ENCODE data around the gene SERPING1. TPM values are rescaled to one million over a fixed set of nuclear protein-coding genes. Genes with fewer than 3 reads are reported as not detected.

SERPING1 gene
- total and polyA plus RNA-seq, 2 donors from 2014 or later = 361 to 785 TPM

DNA sequence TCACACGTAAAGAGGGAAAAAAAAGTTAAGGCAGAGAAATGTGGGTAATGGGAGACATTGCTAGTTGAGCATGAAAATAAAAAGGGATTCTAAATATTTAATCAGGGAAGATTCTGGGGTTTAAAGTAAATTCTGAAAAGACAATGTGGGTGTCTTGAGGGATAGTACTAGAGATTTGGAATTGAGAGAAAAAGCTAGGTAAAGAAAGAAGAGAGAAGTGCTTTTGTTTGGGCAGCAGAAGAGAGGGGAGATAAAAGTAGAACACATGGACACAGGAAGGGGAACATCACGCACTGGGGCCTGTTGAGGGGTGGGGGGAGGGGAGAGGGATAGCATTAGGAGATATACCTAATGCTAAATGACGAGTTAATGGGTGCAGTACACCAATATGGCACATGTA is 55.7 kb downstream of the SERPING1 start:
- TF ChIP-seq, protein P1, sequence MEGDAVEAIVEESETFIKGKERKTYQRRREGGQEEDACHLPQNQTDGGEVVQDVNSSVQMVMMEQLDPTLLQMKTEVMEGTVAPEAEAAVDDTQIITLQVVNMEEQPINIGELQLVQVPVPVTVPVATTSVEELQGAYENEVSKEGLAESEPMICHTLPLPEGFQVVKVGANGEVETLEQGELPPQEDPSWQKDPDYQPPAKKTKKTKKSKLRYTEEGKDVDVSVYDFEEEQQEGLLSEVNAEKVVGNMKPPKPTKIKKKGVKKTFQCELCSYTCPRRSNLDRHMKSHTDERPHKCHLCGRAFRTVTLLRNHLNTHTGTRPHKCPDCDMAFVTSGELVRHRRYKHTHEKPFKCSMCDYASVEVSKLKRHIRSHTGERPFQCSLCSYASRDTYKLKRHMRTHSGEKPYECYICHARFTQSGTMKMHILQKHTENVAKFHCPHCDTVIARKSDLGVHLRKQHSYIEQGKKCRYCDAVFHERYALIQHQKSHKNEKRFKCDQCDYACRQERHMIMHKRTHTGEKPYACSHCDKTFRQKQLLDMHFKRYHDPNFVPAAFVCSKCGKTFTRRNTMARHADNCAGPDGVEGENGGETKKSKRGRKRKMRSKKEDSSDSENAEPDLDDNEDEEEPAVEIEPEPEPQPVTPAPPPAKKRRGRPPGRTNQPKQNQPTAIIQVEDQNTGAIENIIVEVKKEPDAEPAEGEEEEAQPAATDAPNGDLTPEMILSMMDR (IDR thresholded peaks at IDR 0.05; ENCODE audit: borderline replicate concordance, extremely low read depth, insufficient read depth) = no peak
- no peak overlapping the region for H3K4me3 ChIP-seq (ENCODE audit: low read length in 3 of 3)
- DNase-seq (no peak), FAIRE-seq (no peak)
- no peak overlapping the region for H3K27ac ChIP-seq (ENCODE audit: low read depth in 2 of 2, low read length in 2 of 2)
- peaks cover 7% of the 10 kb centered on the region for H3K27me3 ChIP-seq (ENCODE audit: control insufficient read depth, insufficient read depth, low read length)
- H3K4me1 ChIP-seq (ENCODE audit: control insufficient read depth in 2 of 3, insufficient read depth in 2 of 3, low read depth in 1 of 3, low read length in 3 of 3) = peaks cover 0 to 16% (median 3%) of the 10 kb centered on the region in 3 donors
- H3K9ac ChIP-seq (ENCODE audit: low read length in 3 of 3) = no peak overlapping the region
- no peaks in the 10 kb centered on the region for H3K36me3 ChIP-seq (ENCODE audit: control insufficient read depth in 2 of 3, insufficient read depth in 3 of 3, low read length in 3 of 3)
- intact Hi-C loops (cut with DNase I) = no loop called here
- H3K9me3 ChIP-seq (ENCODE audit: control insufficient read depth in 2 of 3, insufficient read depth in 1 of 3, low read length in 3 of 3) = no peaks in the 10 kb centered on the region

DNA sequence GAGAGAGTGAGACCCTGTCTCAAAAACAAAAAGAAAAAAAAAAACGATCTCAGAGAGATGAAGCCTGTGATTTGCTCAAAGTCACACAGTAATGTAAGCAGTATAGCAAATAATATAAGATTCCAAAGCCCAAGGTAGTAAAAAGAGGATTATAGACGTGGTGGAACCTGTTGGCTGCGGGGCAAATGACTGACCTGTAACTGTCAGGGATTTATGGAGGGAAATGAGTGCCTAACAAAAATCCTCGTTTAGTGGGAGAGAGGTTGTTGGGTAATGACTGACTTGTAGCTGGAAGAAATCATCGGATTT is 59.4 kb downstream of the SERPING1 start:
- peak overlapping the region; percentile 76 to 92 (median 79) for H3K4me3 ChIP-seq (ENCODE audit: low read length in 3 of 3)
- peaks cover 0 to 7% (median 0%) of the 10 kb centered on the region in 3 donors for H3K4me1 ChIP-seq (ENCODE audit: control insufficient read depth in 2 of 3, insufficient read depth in 2 of 3, low read depth in 1 of 3, low read length in 3 of 3)
- peaks cover 0 to 21% (median 19%) of the 10 kb centered on the region in 3 donors for H3K36me3 ChIP-seq (ENCODE audit: control insufficient read depth in 2 of 3, insufficient read depth in 3 of 3, low read length in 3 of 3)
- no peaks in the 10 kb centered on the region for H3K27me3 ChIP-seq (ENCODE audit: control insufficient read depth, insufficient read depth, low read length)
- TF ChIP-seq, protein P1 (IDR thresholded peaks at IDR 0.05; ENCODE audit: borderline replicate concordance, extremely low read depth, insufficient read depth) = no peak
- no peak for FAIRE-seq
- H3K27ac ChIP-seq (ENCODE audit: low read depth in 2 of 2, low read length in 2 of 2) = peak overlapping the region in 1 of 2 donors; percentile 89
- peak overlapping the region; percentile 49 to 81 (median 64) for H3K9ac ChIP-seq (ENCODE audit: low read length in 3 of 3)
- no peaks in the 10 kb centered on the region for H3K9me3 ChIP-seq (ENCODE audit: control insufficient read depth in 2 of 3, insufficient read depth in 1 of 3, low read length in 3 of 3)
- intact Hi-C loops (cut with DNase I) = no loop called here
- DNase-seq = no peak

DNA sequence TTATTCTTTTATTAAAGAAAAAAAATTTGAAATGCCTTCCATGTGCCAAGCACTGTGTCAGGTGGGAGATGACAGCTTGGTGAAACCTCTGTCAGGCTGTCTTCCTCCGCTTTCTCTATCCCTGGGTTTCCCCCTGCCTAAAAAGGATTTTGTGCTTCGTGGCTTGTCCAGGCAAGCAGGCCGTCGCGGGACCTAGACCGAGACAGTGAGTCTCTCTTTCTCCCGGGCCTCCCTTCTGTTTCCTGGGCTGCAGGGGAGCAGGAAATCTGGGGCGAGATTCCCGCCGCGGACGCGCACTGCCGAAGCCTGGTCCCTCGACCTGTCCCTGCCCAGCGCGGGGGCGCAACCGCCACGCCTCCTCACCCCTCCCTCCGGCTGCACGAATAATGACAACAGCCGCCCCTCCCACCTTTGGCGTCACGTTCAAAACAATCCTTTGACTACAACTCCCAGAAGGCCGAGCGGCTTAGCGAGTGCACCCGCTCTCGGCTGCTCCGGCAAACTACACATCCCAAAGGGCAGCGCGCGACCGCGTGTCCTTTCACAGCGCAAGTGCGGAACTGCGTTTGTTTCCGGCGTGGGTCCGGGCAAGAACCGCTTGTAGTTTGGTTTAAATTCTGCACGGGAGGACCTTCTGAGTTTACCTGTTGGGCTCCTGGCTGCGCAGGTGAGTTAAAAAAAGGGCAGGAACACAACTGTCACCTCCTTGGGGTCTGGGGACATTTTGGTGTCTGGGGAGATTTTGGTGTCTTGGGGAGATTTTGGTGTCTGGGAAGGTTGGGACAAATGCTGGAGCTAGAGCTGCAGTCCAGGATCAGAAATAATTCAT is 59.9 kb downstream of the SERPING1 start, which contains the start of gene CLP1:
TSS of gene CLP1 (plus strand) at position 569 of the 829 bp plus-strand sequence. CDS start 1,715 bp downstream, outside the sequence.
- Histone ChIP-seq H3K36me3 (ENCODE audit: control insufficient read depth in 2 of 3, insufficient read depth in 3 of 3, low read length in 3 of 3) (peaks cover 0 to 25% (median 21%) of the 10 kb centered on the region in 3 donors), H3K27me3 (ENCODE audit: control insufficient read depth, insufficient read depth, low read length) (no peaks in the 10 kb centered on the region), H3K9me3 (ENCODE audit: control insufficient read depth in 2 of 3, insufficient read depth in 1 of 3, low read length in 3 of 3) (no peaks in the 10 kb centered on the region), H3K9ac (ENCODE audit: low read length in 3 of 3) (peak within 1 kb of the TSS; percentile 64 to 90 (median 81)), H3K4me3 (ENCODE audit: low read length in 3 of 3) (peak within 1 kb of the TSS; percentile 79 to 97 (median 92)), H3K27ac (ENCODE audit: low read depth in 2 of 2, low read length in 2 of 2) (peak within 1 kb of the TSS; percentile 65 to 89), H3K4me1 (ENCODE audit: control insufficient read depth in 2 of 3, insufficient read depth in 2 of 3, low read depth in 1 of 3, low read length in 3 of 3) (peaks cover 0 to 7% (median 0%) of the 10 kb centered on the region in 3 donors)
- intact Hi-C loops (cut with DNase I) = no loop called here
- DNase-seq (peak; percentile 99 to 100 (median 99)), FAIRE-seq (peak; percentile 89)
- TF ChIP-seq, protein P1 (IDR thresholded peaks at IDR 0.05; ENCODE audit: borderline replicate concordance, extremely low read depth, insufficient read depth) = no peak
